Stimulated activated naive CD8-positive, alpha-beta T cell treated with anti-CD3 and anti-CD28 coated beads, Interleukin-15, Interleukin-2, amounts not matched to agents 100 ng/mL and 50 ng/mL, for 24 hours (primary cell): ENCODE results near the gene THSD4.
"Not testable (repeated sequence)": the region's sequence is repeated elsewhere in the genome, so short reads cannot be mapped to it uniquely, and the experiment has no call there.

ENCODE experiments used
- H3K27ac Mint-ChIP-seq: one replicate; pipeline ENCODE4 v1.8.0; 2021; ENCODE audit warnings: mild to moderate bottlenecking, mixed read lengths
- H3K27me3 Mint-ChIP-seq: one replicate; pipeline ENCODE4 v1.8.0; 2021; ENCODE audit warnings: mixed read lengths
- H3K36me3 Mint-ChIP-seq: one replicate; pipeline ENCODE4 v1.8.0; 2021; ENCODE audit warnings: low read depth, mixed read lengths
- H3K4me1 Mint-ChIP-seq: one replicate; pipeline ENCODE4 v1.8.0; 2021; ENCODE audit warnings: low read depth, mixed read lengths
- H3K4me3 Mint-ChIP-seq: one replicate; pipeline ENCODE4 v1.8.0; 2021; ENCODE audit warnings: mild to moderate bottlenecking, mixed read lengths
- H3K9me3 Mint-ChIP-seq: one replicate; pipeline ENCODE4 v1.8.0; 2021; ENCODE audit warnings: mixed read lengths

The THSD4 gene

GRCh38 chr15:71312731-71313460 is 197.6 kb downstream of the THSD4 start:
- Mint-ChIP-seq H3K4me1 (no peaks in the 10 kb centered on the region), H3K4me3 (no peak overlapping the region), H3K9me3 (peaks cover 5% of the 10 kb centered on the region), H3K27me3 (peaks cover 11% of the 10 kb centered on the region), H3K36me3 (no peaks in the 10 kb centered on the region), H3K27ac (no peak overlapping the region)

- H3K27me3 Mint-ChIP-seq: peaks cover 14% of the 10 kb centered on the region
- H3K4me3 Mint-ChIP-seq: no peak overlapping the region
- no peaks in the 10 kb centered on the region for H3K4me1 Mint-ChIP-seq
- H3K27ac Mint-ChIP-seq: no peak overlapping the region
- no peaks in the 10 kb centered on the region for H3K36me3 Mint-ChIP-seq
- H3K9me3 Mint-ChIP-seq: peaks cover 5% of the 10 kb centered on the region
Observed at GRCh38 chr15:71313806-71314205, 198.5 kb downstream of the THSD4 start.

- H3K27me3 Mint-ChIP-seq: peaks cover 14% of the 10 kb centered on the region
- H3K27ac Mint-ChIP-seq: no peak overlapping the region
- H3K4me1 Mint-ChIP-seq: no peaks in the 10 kb centered on the region
- no peak overlapping the region for H3K4me3 Mint-ChIP-seq
- H3K36me3 Mint-ChIP-seq: no peaks in the 10 kb centered on the region
- H3K9me3 Mint-ChIP-seq: peaks cover 5% of the 10 kb centered on the region
Observed at GRCh38 chr15:71314956-71315537, 199.8 kb downstream of the THSD4 start.

GRCh38 chr15:71316911-71317310 is 201.6 kb downstream of the THSD4 start:
- no peaks in the 10 kb centered on the region for H3K36me3 Mint-ChIP-seq
- peaks cover 12% of the 10 kb centered on the region for H3K27me3 Mint-ChIP-seq
- H3K4me3 Mint-ChIP-seq: no peak overlapping the region
- H3K4me1 Mint-ChIP-seq: no peaks in the 10 kb centered on the region
- H3K27ac Mint-ChIP-seq: no peak overlapping the region
- H3K9me3 Mint-ChIP-seq: peaks cover 5% of the 10 kb centered on the region

GRCh38 chr15:71319424-71319823 is 204.2 kb downstream of the THSD4 start:
- H3K36me3 Mint-ChIP-seq, H3K9me3 Mint-ChIP-seq, H3K4me1 Mint-ChIP-seq: not testable (repeated sequence)

GRCh38 chr15:71319935-71320334 is 204.7 kb downstream of the THSD4 start:
- H3K9me3 Mint-ChIP-seq: peaks cover 5% of the 10 kb centered on the region
- H3K4me3 Mint-ChIP-seq: no peak overlapping the region
- H3K36me3 Mint-ChIP-seq: no peaks in the 10 kb centered on the region

More at GRCh38 chr15:71319424-71319823, 204.2 kb downstream of the THSD4 start:
- H3K4me3 Mint-ChIP-seq, H3K27ac Mint-ChIP-seq: not testable (repeated sequence)
- H3K27me3 Mint-ChIP-seq: peaks cover 10% of the 10 kb centered on the region

GRCh38 chr15:71323082-71323481 is 207.8 kb downstream of the THSD4 start:
- no peak overlapping the region for H3K27ac Mint-ChIP-seq
- H3K9me3 Mint-ChIP-seq: no peaks in the 10 kb centered on the region
- no peaks in the 10 kb centered on the region for H3K36me3 Mint-ChIP-seq
- peaks cover 8% of the 10 kb centered on the region for H3K27me3 Mint-ChIP-seq
- no peaks in the 10 kb centered on the region for H3K4me1 Mint-ChIP-seq
- H3K4me3 Mint-ChIP-seq: no peak overlapping the region

More at GRCh38 chr15:71319935-71320334, 204.7 kb downstream of the THSD4 start:
- no peaks in the 10 kb centered on the region for H3K4me1 Mint-ChIP-seq
- no peak overlapping the region for H3K27ac Mint-ChIP-seq
- peaks cover 12% of the 10 kb centered on the region for H3K27me3 Mint-ChIP-seq

GRCh38 chr15:71323584-71323983 is 208.3 kb downstream of the THSD4 start:
- no peaks in the 10 kb centered on the region for H3K9me3 Mint-ChIP-seq
- H3K4me3 Mint-ChIP-seq: no peak overlapping the region
- H3K27me3 Mint-ChIP-seq: peaks cover 7% of the 10 kb centered on the region
- H3K27ac Mint-ChIP-seq: no peak overlapping the region
- H3K4me1 Mint-ChIP-seq: no peaks in the 10 kb centered on the region
- no peaks in the 10 kb centered on the region for H3K36me3 Mint-ChIP-seq

GRCh38 chr15:71325481-71325880 is 210.2 kb downstream of the THSD4 start:
- peaks cover 7% of the 10 kb centered on the region for H3K27me3 Mint-ChIP-seq
- no peaks in the 10 kb centered on the region for H3K9me3 Mint-ChIP-seq
- no peak overlapping the region for H3K27ac Mint-ChIP-seq
- H3K4me3 Mint-ChIP-seq: no peak overlapping the region
- H3K4me1 Mint-ChIP-seq: no peaks in the 10 kb centered on the region
- no peaks in the 10 kb centered on the region for H3K36me3 Mint-ChIP-seq

GRCh38 chr15:71328453-71328852 is 213.2 kb downstream of the THSD4 start:
- Mint-ChIP-seq H3K4me3 (no peak overlapping the region), H3K27me3 (peaks cover 7% of the 10 kb centered on the region), H3K4me1 (no peaks in the 10 kb centered on the region), H3K9me3 (no peaks in the 10 kb centered on the region), H3K27ac (no peak overlapping the region), H3K36me3 (no peaks in the 10 kb centered on the region)

GRCh38 chr15:71329041-71329440 is 213.8 kb downstream of the THSD4 start:
- Mint-ChIP-seq H3K9me3 (no peaks in the 10 kb centered on the region), H3K27me3 (peaks cover 7% of the 10 kb centered on the region), H3K27ac (no peak overlapping the region), H3K4me1 (no peaks in the 10 kb centered on the region), H3K4me3 (no peak overlapping the region), H3K36me3 (no peaks in the 10 kb centered on the region)

- Mint-ChIP-seq H3K36me3 (no peaks in the 10 kb centered on the region), H3K4me3 (no peak overlapping the region), H3K9me3 (no peaks in the 10 kb centered on the region), H3K27me3 (peaks cover 7% of the 10 kb centered on the region), H3K4me1 (no peaks in the 10 kb centered on the region), H3K27ac (no peak overlapping the region)
Observed at GRCh38 chr15:71329497-71330260, 214.4 kb downstream of the THSD4 start.

GRCh38 chr15:71330638-71331162 is 215.4 kb downstream of the THSD4 start:
- Mint-ChIP-seq H3K36me3 (no peaks in the 10 kb centered on the region), H3K4me1 (no peaks in the 10 kb centered on the region), H3K4me3 (no peak overlapping the region), H3K27me3 (no peaks in the 10 kb centered on the region), H3K27ac (no peak overlapping the region), H3K9me3 (no peaks in the 10 kb centered on the region)

- H3K27me3 Mint-ChIP-seq: no peaks in the 10 kb centered on the region
- H3K4me1 Mint-ChIP-seq: no peaks in the 10 kb centered on the region
- H3K9me3 Mint-ChIP-seq: no peaks in the 10 kb centered on the region
- no peak overlapping the region for H3K27ac Mint-ChIP-seq
- no peaks in the 10 kb centered on the region for H3K36me3 Mint-ChIP-seq
- no peak overlapping the region for H3K4me3 Mint-ChIP-seq
Observed at GRCh38 chr15:71331173-71331572, 215.9 kb downstream of the THSD4 start.

GRCh38 chr15:71332431-71333004 is 217.2 kb downstream of the THSD4 start:
- Mint-ChIP-seq H3K27ac (no peak overlapping the region), H3K9me3 (no peaks in the 10 kb centered on the region), H3K4me3 (no peak overlapping the region), H3K4me1 (no peaks in the 10 kb centered on the region), H3K36me3 (no peaks in the 10 kb centered on the region), H3K27me3 (no peaks in the 10 kb centered on the region)
